Nephron (organoid): Measurements from ENCODE around the gene STARD7.
A peak's percentile ranks its signal among the peaks of the same experiment; 100 is the strongest.

Experiments
- H3K27ac Mint-ChIP-seq, 3 experiments: 2 replicates each; pipeline ENCODE4 v1.8.0; 2020; ENCODE audit warnings: mixed read lengths in 3 of 3, mild to moderate bottlenecking in 2 of 3, moderate library complexity in 1 of 3
- H3K27me3 Mint-ChIP-seq: 2 replicates; pipeline ENCODE4 v1.8.0; 2021; ENCODE audit warnings: low read depth, mild to moderate bottlenecking, moderate library complexity, mixed read lengths
- H3K36me3 Mint-ChIP-seq: 2 replicates; pipeline ENCODE4 v1.8.0; 2020; ENCODE audit warnings: low read depth, mixed read lengths
- H3K4me1 Mint-ChIP-seq: 2 replicates; pipeline ENCODE4 v1.8.0; 2020; ENCODE audit warnings: mixed read lengths
- H3K4me3 Mint-ChIP-seq, 3 experiments: 2 replicates each; pipeline ENCODE4 v1.8.0; 2020; ENCODE audit warnings: mild to moderate bottlenecking in 3 of 3, mixed read lengths in 3 of 3, moderate library complexity in 2 of 3
- H3K9me3 Mint-ChIP-seq: 2 replicates; pipeline ENCODE4 v1.8.0; 2020; ENCODE audit warnings: mixed read lengths
- CTCF ChIP-seq, 3 experiments: fragments of 200-600 bp; sonication (generic); IDR thresholded peaks; one replicate each; pipeline ENCODE4 v1.5.0; 2021; ENCODE audit warnings: antibody characterized with exemption in 3 of 3; ENCODE audit not compliant: unreplicated experiment in 3 of 3

The STARD7 gene

GRCh38 chr2:96205888-96206287, 2.7 kb downstream of the STARD7 start:
- no peak for TF ChIP-seq CTCF (IDR thresholded peaks at IDR 0.05; ENCODE audit: unreplicated experiment in 3 of 3)
- H3K4me1 Mint-ChIP-seq, result peaks cover 55% of the 10 kb centered on the region
- peaks cover 5% of the 10 kb centered on the region for H3K36me3 Mint-ChIP-seq
- no peaks in the 10 kb centered on the region for H3K27me3 Mint-ChIP-seq
- H3K9me3 Mint-ChIP-seq, result no peaks in the 10 kb centered on the region
- H3K27ac Mint-ChIP-seq, result peak overlapping the region; percentile 49 to 85 (median 68)
- peak overlapping the region; percentile 70 to 85 (median 84) for H3K4me3 Mint-ChIP-seq

DNA sequence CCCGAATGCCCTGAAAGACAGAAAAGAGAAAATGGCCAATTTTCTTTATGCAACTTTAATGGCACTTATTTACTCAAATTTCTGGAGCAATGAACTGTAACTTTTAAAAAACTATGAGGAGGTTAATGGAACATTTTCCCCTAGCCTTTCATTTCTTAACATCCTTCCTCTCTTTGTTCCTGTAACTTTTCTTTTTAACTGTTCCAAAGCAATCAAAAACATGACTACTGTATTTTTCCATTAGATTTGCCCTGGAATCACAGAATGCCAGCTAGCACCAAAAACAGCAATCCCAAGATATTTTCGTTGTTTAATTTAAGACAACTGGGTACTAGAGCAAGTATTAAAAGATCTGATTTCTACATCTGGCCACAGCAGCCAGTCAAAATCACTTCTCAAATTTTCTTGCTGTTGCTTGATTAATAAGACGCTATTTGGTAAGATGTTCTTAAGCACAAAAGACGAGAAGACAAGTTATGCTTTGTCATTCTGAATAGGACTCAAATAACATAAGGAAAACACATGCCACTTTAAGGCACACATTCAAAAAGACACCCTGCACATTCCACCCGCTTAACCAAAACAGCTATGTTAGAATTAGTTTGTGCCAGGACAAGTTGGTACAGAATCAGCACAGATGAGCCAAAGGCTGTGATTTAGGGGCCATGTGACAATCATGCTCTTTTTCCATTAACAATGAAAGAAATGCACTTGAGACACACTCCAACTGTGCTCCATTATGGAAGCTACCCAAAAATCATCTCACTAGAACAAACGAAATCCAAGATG, 3.6 kb downstream of the STARD7 start:
- no peaks in the 10 kb centered on the region for H3K9me3 Mint-ChIP-seq
- no peaks in the 10 kb centered on the region for H3K27me3 Mint-ChIP-seq
- H3K4me3 Mint-ChIP-seq, result peak overlapping the region; percentile 70 to 85 (median 84)
- peaks cover 55% of the 10 kb centered on the region for H3K4me1 Mint-ChIP-seq
- H3K36me3 Mint-ChIP-seq, result peaks cover 7% of the 10 kb centered on the region
- peak overlapping the region; percentile 49 to 83 (median 68) for H3K27ac Mint-ChIP-seq
- TF ChIP-seq CTCF (IDR thresholded peaks at IDR 0.05; ENCODE audit: unreplicated experiment in 3 of 3), result no peak

- Mint-ChIP-seq H3K27ac (peak overlapping the region in 1 of 3 experiments; percentile 28), H3K4me1 (peaks cover 47% of the 10 kb centered on the region), H3K4me3 (peak overlapping the region in 2 of 3 experiments; percentile 27 to 45), H3K27me3 (no peaks in the 10 kb centered on the region), H3K9me3 (no peaks in the 10 kb centered on the region), H3K36me3 (peaks cover 18% of the 10 kb centered on the region)
- TF ChIP-seq CTCF (IDR thresholded peaks at IDR 0.05; ENCODE audit: unreplicated experiment in 3 of 3), result no peak
These were observed 5.2 kb downstream of the STARD7 start for GRCh38 chr2:96203130-96204028.

GRCh38 chr2:96202152-96202854, 6.3 kb downstream of the STARD7 start:
- no peak for TF ChIP-seq CTCF (IDR thresholded peaks at IDR 0.05; ENCODE audit: unreplicated experiment in 3 of 3)
- no peaks in the 10 kb centered on the region for H3K9me3 Mint-ChIP-seq
- H3K27ac Mint-ChIP-seq, result no peak overlapping the region
- no peak overlapping the region for H3K4me3 Mint-ChIP-seq
- H3K27me3 Mint-ChIP-seq, result no peaks in the 10 kb centered on the region
- peaks cover 41% of the 10 kb centered on the region for H3K4me1 Mint-ChIP-seq
- peaks cover 21% of the 10 kb centered on the region for H3K36me3 Mint-ChIP-seq

DNA sequence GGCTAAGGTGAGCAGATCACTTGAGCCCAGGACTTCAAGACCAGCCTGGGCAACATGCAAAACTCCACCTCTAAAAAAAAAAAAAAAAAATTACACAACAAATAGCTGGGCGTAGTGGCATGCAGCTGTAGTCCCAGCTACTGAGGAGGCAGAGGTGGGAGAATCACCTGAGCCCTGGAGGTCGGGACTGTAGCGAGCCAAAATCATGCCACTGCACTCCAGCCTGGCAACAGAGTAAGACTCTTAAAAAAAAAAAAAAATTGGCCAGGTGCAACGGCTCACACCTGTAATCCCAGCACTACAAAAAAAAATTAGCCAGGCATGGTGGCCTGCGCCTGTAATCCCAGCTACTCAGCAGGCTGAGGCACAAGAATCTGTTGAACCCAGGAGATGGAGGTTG, 7.3 kb downstream of the STARD7 start:
- TF ChIP-seq CTCF (IDR thresholded peaks at IDR 0.05; ENCODE audit: unreplicated experiment in 3 of 3), result no peak
- Mint-ChIP-seq H3K27me3 (no peaks in the 10 kb centered on the region), H3K4me3 (no peak overlapping the region), H3K9me3 (no peaks in the 10 kb centered on the region), H3K36me3 (peaks cover 22% of the 10 kb centered on the region), H3K4me1 (peaks cover 34% of the 10 kb centered on the region), H3K27ac (no peak overlapping the region)
